Omental fat pad (tissue), 4 donors: ENCODE measurements around the gene IPMK. TPM values are rescaled to one million over a fixed set of nuclear protein-coding genes. Genes with fewer than 3 reads are reported as not detected.

ENCODE experiments used
- ATAC-seq: fragments of 150-250 bp; one replicate; pipeline ENCODE4 v1.9.1; 2016; ENCODE audit warnings: mild to moderate bottlenecking, moderate library complexity; ENCODE audit not compliant: low FRiP score
- DNase-seq: peaks from one replicate; pipeline ENCODE4 v3.0.0-alpha.2; 2019; ENCODE audit warnings: low spot score
- total RNA-seq, 4 donors: library from RNA; depleted of rRNA; stranded (reverse); fragments of >200 nt; gene quantifications; one replicate each; pipeline ENCODE4 v1.1.0, GENCODE V29; 2016
- TF ChIP-seq, protein P1 (sequence below), 3 donors: fragments of 450-650 bp; IDR thresholded peaks; one replicate each; pipeline ENCODE4 v1.5.1; 2016 to 2017; ENCODE audit warnings: antibody characterized with exemption in 3 of 3, mild to moderate bottlenecking in 3 of 3, moderate library complexity in 2 of 3

IPMK gene
- total RNA-seq, 4 donors from 2014 or later = 6.3 to 9.5 (median 7.7) TPM

DNA sequence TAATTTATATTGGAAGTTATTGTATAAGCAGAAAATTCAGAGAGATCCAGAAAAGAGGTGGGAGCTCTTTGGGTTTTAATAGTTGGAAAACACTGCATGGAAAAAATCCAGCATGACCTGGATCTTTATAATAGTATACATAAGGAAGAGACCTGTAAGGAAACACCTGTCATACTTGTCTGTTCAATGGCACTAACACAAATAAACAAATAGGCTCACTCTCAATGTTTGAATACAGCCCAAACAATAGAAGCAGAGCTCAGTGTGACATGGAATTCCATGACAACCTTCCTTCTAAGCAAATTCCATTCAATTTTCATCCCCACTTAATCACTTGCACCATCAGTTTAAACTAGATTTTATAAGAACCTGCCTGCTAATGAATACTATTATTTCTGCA lies 33.0 kb upstream of the IPMK start:
- TF ChIP-seq, protein P1, sequence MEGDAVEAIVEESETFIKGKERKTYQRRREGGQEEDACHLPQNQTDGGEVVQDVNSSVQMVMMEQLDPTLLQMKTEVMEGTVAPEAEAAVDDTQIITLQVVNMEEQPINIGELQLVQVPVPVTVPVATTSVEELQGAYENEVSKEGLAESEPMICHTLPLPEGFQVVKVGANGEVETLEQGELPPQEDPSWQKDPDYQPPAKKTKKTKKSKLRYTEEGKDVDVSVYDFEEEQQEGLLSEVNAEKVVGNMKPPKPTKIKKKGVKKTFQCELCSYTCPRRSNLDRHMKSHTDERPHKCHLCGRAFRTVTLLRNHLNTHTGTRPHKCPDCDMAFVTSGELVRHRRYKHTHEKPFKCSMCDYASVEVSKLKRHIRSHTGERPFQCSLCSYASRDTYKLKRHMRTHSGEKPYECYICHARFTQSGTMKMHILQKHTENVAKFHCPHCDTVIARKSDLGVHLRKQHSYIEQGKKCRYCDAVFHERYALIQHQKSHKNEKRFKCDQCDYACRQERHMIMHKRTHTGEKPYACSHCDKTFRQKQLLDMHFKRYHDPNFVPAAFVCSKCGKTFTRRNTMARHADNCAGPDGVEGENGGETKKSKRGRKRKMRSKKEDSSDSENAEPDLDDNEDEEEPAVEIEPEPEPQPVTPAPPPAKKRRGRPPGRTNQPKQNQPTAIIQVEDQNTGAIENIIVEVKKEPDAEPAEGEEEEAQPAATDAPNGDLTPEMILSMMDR (IDR thresholded peaks at IDR 0.05) = no peak
- no peak for DNase-seq

DNA sequence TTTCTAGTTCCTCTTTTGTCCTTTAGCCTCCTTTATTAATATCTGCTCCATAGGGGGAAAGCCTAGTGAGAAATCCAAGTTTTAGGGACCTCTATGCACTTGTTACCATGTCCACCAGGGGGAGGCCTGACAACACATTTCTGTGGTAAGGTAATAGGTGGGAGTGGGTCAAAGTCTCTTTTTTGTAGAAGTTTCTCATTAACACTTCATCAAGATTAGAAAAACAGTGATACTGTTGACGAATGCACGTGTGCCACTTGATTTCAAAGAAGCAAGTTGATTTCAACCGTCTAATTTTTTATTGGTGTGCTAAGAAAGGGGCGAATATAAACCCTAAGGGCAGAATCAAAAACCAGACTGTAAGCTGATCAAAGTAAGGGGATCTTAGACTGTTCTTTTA lies 31.9 kb upstream of the IPMK start:
- DNase-seq (peak; percentile 51), ATAC-seq (no peak)
- TF ChIP-seq, protein P1 (IDR thresholded peaks at IDR 0.05) = peak in 1 of 3 donors; percentile 11

More for the DNA sequence above, 33.0 kb upstream of the IPMK start:
- no peak for ATAC-seq

- DNase-seq = no peak
- ATAC-seq = no peak
- TF ChIP-seq, protein P1 (IDR thresholded peaks at IDR 0.05) = no peak
These were observed 26.3 kb upstream of the IPMK start for GRCh38 chr10:58293989-58294388.

- DNase-seq (no peak), ATAC-seq (peak; percentile 62)
- TF ChIP-seq, protein P1 (IDR thresholded peaks at IDR 0.05) = peak in 1 of 3 donors; percentile 69
These were observed 24.0 kb upstream of the IPMK start for GRCh38 chr10:58291538-58292174.

DNA sequence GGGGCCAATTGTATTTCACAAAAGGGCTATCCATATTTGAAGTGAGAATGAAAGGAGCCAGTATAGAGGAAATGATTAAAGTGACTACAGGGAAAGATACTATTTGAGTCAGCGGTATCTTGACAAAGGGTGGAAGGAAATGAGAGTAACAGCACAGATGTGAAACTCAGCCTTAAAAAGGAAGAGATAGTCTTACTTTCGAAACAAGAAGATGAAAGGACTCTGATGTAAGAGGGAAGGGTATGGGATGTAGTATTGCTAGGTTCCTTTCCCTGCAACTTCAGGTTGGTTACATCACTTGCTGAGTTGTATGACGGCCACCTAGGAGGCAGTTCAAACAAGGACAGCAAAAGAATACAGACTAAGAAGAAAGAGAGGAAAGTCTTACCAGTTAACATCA lies 14.9 kb upstream of the IPMK start:
- DNase-seq = no peak
- TF ChIP-seq, protein P1 (IDR thresholded peaks at IDR 0.05) = no peak
- ATAC-seq = no peak

- DNase-seq = no peak
- TF ChIP-seq, protein P1 (IDR thresholded peaks at IDR 0.05) = no peak
- ATAC-seq = no peak
These were observed 13.5 kb upstream of the IPMK start for GRCh38 chr10:58281092-58281752.

- DNase-seq (no peak), ATAC-seq (no peak)
- TF ChIP-seq, protein P1 (IDR thresholded peaks at IDR 0.05) = no peak
These were observed 12.8 kb upstream of the IPMK start for GRCh38 chr10:58280477-58280876.
